Jurkat, Clone E6-1 (cell line): ENCODE results near the gene ENTPD1.

ENCODE experiments used
- DNase-seq: peaks from one replicate; pipeline ENCODE4 v3.0.0-alpha.2; 2011; ENCODE audit warnings: low read depth, low spot score
- H3K4me3 ChIP-seq: 2 replicates; pipeline ENCODE4 v1.5.1; 2011; ENCODE audit warnings: mild to moderate bottlenecking, low read length, control low read depth, moderate library complexity

Gene ENTPD1

DNA sequence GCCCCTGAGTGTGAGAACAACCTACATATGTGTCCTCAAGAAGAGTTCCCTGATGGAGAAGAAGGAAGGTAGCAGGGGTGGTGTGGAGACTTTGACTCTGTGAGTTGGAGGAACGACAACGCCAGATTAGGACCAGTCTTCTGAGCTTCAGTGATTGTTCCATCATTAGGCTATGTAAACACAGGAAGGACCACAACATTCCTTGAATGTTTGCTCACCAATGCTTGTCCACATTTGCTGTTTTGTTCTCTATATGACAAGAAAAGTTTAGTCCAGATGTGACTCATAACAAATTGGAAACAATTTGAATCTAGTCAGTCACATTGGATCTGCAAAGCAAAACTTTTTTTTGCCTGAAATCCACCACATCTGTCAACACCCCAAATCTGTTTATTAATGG lies 62.7 kb downstream of the ENTPD1 start:
- no peak for DNase-seq
- no peak overlapping the region for H3K4me3 ChIP-seq

DNA sequence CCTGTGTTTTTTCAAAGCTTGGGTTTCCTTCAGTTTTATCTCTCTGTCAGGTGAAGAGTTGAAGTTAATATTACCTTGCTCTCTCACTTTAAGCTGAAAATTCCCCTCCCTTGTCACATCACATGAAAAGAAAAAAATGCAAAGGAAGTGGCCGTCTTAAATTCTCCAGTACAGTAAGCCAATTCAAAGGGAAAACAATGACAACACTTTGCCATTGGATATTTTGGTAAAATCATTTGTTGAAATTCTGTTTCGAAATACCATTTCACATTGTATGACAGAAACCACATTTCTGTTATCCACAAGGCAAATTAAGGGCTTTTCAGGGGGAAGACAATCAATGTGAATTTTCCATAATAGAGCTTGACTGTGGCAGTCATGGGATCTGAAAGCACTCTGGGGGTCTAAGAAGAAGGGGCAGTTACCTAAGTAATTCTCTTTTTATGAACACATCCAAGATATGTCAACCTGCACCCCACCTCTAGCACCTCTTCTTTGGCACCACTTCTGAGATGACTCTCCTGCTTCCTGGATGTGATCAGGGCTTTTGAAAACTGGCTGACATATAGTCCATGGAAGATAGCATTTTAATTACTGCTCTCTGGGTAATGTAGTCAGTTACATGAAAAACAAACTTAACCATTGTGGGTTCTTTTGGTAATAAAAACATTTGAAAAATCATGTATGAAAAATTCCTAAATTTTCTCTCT lies 63.8 kb downstream of the ENTPD1 start:
- no peak for DNase-seq
- H3K4me3 ChIP-seq, result no peak overlapping the region

DNA sequence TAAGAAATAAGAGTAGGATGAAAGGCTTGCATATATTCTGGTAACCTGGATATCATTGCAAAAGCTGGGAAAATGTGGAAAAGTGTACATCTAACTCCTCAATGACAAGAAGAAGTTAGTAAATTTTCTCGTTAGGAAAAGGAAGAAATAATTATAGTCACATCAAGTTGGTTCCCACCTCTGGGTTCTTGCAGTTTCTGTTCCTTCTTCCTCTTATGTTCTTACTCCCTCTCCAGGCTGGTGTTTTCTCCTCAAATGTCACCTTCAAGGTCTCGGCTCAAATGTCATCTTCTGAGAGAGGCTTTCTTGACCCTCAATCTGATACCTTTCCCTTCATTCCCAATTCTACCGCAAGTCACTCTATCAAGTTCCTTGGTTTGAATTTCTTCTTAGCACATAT lies 64.4 kb downstream of the ENTPD1 start:
- no peak overlapping the region for H3K4me3 ChIP-seq

GRCh38 chr10:95821720-95822119 lies 65.8 kb downstream of the ENTPD1 start:
- no peak for DNase-seq
- no peak overlapping the region for H3K4me3 ChIP-seq

More for the DNA sequence above, 64.4 kb downstream of the ENTPD1 start:
- DNase-seq, result no peak

DNA sequence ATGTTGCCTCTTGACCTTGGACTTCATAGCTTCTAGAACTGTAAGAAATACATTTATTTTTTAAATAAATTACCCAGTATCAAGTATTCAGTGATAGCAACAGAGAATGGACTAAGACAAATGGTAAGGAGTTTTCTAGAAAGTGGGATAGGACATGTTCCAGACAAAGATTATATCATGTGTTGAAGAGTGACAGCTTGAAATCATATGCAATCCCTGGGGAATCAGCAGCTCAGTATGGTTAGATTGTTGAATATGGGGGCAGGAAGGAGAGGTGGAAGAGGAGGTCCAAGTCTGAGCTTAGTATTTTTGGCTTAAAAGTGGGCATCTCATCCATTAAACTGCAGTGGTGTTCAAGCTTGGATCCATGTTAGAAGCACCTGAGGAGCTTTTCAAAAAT lies 74.1 kb downstream of the ENTPD1 start:
- DNase-seq, result no peak
- no peak overlapping the region for H3K4me3 ChIP-seq

DNA sequence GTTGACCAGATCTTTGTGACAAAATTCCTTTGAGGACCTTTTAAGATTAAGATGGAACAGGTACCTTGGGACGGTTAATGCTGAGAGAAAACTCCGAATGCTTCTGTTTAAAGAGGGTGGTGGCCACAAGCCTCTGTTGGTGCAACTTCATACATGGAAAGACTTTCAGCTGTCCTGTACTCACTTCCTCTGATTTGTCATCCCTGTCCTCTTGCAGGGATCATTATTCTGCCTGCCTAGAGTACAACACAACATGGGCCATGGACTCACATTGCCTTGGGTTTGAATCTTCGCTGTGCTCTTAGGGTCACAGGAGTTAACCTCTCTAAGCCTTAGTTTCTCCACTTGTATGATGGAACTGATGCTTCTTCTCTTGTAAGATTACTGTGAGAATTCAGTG lies 75.1 kb downstream of the ENTPD1 start:
- H3K4me3 ChIP-seq, result no peak overlapping the region
- DNase-seq, result no peak

GRCh38 chr10:95831515-95831914 lies 75.6 kb downstream of the ENTPD1 start:
- no peak overlapping the region for H3K4me3 ChIP-seq
- no peak for DNase-seq

DNA sequence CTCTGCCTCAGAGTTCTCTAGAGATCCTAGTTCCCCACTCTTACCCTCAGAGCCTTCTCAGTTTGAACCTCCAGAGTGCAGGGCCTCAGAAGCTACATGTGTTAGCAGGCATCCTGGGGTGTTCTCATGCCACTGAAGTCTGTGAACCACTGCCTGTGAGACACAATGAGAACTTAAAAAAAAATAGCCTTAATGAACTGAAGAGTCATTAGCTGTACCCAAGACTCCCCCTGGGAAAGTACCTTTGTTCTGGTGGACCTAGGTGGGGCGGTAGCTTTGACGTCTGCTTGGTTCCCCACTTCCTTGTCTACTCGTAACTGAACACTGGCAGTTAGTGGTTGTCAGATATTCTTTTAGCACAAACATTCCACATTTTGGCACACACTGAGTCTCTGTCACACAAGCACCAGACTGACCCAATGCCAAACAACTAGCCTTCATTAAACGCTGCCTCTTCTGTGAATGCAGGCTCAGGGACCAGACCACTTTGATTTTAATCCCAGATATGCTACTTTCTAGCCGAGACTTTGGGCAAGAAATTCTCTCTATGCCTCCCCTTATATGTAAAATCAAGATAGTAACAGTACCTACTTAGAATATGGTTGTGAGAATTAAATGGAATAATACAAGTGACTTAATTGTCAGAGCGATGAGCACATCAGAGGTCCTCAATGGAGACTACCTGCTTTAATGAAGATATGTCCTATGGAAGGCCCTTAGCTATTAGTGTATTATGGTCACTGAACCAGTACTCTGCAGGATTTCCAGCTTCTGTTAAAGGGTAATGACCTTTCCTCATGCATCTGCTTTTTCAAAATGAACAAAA lies 76.5 kb downstream of the ENTPD1 start:
- no peak for DNase-seq
- no peak overlapping the region for H3K4me3 ChIP-seq

DNA sequence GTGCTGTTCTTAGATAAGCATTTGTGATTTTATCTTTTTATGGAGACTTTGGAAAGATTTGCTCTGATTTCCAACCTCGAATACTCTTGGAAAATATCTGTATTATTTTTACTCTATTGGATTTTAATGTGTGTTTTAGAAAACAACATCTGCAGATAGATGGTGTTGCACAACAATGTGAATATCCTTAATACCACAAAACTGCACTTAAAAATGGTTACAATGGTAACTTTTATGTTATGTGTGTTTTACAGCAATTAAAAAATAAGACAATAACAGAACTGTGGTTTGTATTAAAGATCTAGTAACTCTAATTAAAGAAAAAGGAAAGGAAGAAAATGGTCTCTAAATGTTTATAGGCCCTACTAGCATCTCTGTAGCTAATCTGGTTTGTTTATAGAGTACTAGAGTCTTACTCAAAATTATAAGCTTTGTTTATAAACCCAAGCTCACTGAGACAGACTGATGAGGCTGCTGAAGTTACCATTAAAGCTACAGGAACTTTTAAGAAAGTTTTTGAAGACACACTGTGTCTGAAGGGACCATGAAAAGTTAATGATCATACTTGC lies 77.2 kb downstream of the ENTPD1 start:
- no peak overlapping the region for H3K4me3 ChIP-seq
- DNase-seq, result no peak

- H3K4me3 ChIP-seq, result no peak overlapping the region
- no peak for DNase-seq
These were observed 78.4 kb downstream of the ENTPD1 start for GRCh38 chr10:95834406-95834805.

DNA sequence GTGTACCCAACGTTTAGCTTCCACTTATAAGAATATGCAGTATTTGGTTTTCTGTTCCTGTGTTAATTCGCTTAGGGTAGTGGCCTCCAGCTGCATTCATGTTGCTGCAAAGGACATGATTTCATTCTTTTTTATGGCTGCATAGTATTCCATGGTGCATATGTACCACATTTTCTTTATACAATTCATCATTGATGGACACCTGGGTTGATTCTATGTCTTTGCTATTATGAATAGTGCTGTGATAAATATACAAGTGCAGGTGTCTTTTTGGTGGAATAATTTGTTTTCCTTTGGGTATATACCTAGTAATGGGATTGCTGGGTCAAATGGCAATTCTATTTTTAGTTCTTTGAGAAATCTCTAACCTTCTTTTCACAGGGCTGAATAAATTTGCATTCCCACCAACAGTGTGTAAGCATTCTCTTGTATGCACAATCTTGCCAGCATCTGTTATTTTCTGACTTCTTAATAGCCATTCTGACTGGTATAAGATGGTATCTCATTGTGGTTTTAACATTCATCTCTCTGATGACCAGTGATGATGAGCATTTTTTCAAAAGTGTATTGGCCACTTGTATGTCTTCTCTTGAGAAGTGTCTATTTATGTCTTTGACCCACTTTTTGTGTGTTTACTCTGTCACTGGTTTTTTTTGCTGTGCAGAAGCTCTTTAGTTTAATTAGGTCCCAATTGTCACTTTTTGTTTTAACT lies 79.3 kb downstream of the ENTPD1 start:
- no peak for DNase-seq
- no peak overlapping the region for H3K4me3 ChIP-seq

DNA sequence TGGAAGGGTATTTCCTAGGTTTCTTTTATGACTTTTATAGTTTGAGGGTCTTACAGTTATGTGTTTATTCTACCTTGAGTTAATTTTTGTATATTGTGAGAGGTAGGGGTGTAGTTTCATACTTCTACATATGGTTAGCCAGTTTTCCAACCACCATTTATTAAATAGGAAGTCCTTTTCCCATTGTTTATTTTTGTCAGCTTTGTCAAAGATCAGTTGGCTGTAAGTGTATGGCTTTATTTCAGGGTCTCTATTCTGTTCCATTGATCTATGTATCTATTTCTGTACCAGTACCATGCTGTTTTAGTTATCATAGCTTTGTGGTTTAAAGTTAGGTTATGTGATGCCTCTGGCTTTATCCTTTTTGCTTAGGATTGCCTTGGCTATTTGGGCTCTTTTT lies 79.9 kb downstream of the ENTPD1 start:
- no peak overlapping the region for H3K4me3 ChIP-seq
- no peak for DNase-seq

DNA sequence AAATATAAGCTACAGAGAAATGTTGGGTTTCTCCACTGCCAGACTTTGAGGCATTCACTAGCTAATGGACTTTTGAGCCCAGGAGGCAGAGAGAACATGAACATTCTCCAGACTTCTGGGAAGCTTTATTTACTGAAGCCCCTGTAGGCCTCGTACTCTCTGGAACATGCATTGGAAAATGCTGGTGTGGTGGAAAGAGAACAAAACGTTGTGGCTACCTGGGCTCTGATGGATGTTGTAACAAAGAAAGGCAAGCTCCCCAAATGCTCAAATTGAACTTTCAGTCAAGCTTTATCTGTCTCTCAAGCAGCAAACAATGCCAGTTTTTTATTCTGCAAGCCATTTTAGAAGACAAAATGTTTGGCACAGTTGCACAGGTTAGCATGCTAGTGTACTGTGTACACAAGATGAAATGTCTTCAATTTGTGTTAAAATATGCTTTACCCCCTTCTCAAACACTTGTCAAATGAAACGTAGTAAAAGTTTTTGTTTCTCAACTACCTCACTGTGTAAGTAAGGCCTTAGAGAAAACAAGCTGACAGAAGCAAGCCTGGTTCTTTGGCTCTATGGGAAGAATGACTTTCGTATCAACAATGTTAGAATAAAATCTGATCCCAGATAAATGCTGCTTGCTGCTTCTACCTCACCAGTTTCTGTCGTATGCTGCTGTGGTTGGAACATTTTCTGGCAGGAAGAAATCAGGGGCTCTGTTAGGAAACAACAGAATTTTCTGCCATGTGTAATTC lies 80.8 kb downstream of the ENTPD1 start:
- no peak for DNase-seq
- no peak overlapping the region for H3K4me3 ChIP-seq

- no peak for DNase-seq
- H3K4me3 ChIP-seq, result no peak overlapping the region
These were observed 81.4 kb downstream of the ENTPD1 start for GRCh38 chr10:95837356-95837776.

DNA sequence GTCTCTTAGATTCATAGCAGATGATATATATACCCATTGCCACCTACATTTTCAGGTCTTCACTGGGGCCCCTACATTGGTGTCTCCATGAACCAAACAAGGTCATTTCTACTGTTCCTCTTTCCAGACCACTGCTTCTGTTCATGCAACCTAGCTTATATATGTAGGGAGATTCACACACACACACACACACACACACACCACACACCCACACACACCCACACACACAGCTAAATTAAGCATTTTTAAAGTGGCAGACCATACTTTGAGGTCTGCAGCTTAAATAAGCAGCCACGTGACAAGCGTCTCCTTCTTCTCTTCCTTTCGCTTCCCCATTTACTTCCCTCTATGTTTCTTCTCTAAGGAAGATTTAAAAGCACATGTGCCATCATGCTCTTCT lies 81.8 kb downstream of the ENTPD1 start:
- DNase-seq, result no peak
- H3K4me3 ChIP-seq, result no peak overlapping the region

DNA sequence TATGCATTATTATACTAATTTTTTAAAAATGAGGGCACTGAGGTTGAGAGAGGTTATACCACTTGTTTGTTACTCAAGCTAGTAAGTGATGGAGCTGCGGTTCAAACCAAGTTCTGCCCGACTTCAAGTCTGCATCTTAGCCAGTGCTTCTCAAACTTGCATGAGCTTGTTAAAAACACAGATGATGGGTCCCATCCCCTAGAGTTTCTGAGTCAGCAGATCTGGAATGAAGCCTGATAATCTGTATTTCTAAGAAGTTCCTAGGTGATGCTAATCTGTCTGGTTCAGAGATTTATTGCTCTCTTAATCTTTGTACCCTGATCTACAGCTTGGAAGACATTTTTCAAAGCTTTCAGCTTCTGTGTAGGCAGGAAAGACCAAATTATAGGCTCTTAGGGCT lies 84.2 kb downstream of the ENTPD1 start:
- DNase-seq, result no peak
- no peak overlapping the region for H3K4me3 ChIP-seq

DNA sequence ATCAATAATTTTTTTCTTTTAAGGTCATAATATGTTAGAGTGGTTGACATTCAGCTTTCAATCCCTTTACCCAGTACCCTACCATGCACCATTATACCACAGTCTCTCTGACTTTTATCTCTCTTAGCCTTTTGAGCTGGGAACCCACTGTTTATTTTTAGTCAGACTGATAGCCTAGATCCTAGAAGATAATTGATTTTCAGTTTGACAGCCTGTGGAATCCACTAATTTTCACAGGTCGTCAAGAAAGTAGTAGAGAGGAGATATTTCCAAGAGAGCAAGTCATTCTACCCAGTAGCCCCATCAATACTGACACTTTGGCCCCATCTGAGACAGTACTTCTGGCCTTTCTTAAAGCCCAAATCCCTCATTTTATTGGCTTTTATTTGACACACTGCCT lies 84.7 kb downstream of the ENTPD1 start:
- no peak overlapping the region for H3K4me3 ChIP-seq
- no peak for DNase-seq

- peak; percentile 38 for DNase-seq
- no peak overlapping the region for H3K4me3 ChIP-seq
These were observed 85.9 kb downstream of the ENTPD1 start for GRCh38 chr10:95841661-95842498.
